Sigmoid colon (tissue), 3 donors: ENCODE results near the gene DCTN1.

Experiments
- CTCF ChIP-seq, 4 experiments: fragments of 450-650 bp in 3 of 4; fragments of 200-600 bp in 1 of 4; IDR thresholded peaks; one replicate each; pipeline ENCODE4 v1.5.1; 2016 to 2019; ENCODE audit warnings: antibody characterized with exemption in 4 of 4, mild to moderate bottlenecking in 3 of 4, moderate library complexity in 2 of 4
- POLR2A ChIP-seq, 2 donors: fragments of 450-650 bp; IDR thresholded peaks; one replicate each; pipeline ENCODE4 v1.6.1; 2016; ENCODE audit warnings: antibody characterized with exemption in 2 of 2, mild to moderate bottlenecking in 2 of 2, moderate library complexity in 2 of 2

- no peak for TF ChIP-seq CTCF (IDR thresholded peaks at IDR 0.05)
- TF ChIP-seq POLR2A (IDR thresholded peaks at IDR 0.05), result peak in 1 of 2 donors; percentile 17
These were observed 41.2 kb upstream of the DCTN1 start, which contains the start of the genes C2orf81 and WDR54 for GRCh38 chr2:74421221-74421870.
